DOHH2 (cell line): ENCODE data around the gene KRTAP6-2.

ENCODE experiments used
- H3F3A ChIP-seq: fragments of 200-600 bp; sonication (generic), shearing (Covaris generic); 2 replicates; pipeline ENCODE4 v1.6.0; 2016; ENCODE audit warnings: antibody characterized with exemption, mild to moderate bottlenecking; ENCODE audit not compliant: control insufficient read depth, insufficient read depth
- H3K27ac ChIP-seq: fragments of 200-600 bp; sonication (generic); 2 replicates; pipeline ENCODE4 v1.5.1; 2014; ENCODE audit warnings: low read depth, mild to moderate bottlenecking, low read length, moderate library complexity
- H3K27me3 ChIP-seq: fragments of 200-600 bp; sonication (generic); 2 replicates; pipeline ENCODE4 v1.6.1; 2014; ENCODE audit warnings: mild to moderate bottlenecking, low read length, mixed read lengths; ENCODE audit not compliant: control insufficient read depth
- H3K36me3 ChIP-seq: fragments of 200-600 bp; sonication (generic); 2 replicates; pipeline ENCODE4 v1.6.1; 2014; ENCODE audit warnings: mild to moderate bottlenecking, low read length, moderate library complexity, mixed read lengths; ENCODE audit not compliant: control insufficient read depth
- H3K4me1 ChIP-seq: fragments of 200-600 bp; sonication (generic); 2 replicates; pipeline ENCODE4 v1.6.1; 2014; ENCODE audit warnings: mild to moderate bottlenecking, low read length, mixed read lengths; ENCODE audit not compliant: control insufficient read depth
- H3K4me2 ChIP-seq: fragments of 200-600 bp; sonication (generic); 2 replicates; pipeline ENCODE4 v1.6.0; 2014; ENCODE audit warnings: mild to moderate bottlenecking, low read length, moderate library complexity
- H3K4me3 ChIP-seq: fragments of 200-600 bp; sonication (generic); 2 replicates; pipeline ENCODE4 v1.5.1; 2014; ENCODE audit warnings: mild to moderate bottlenecking, low read length, mixed read lengths
- H3K79me2 ChIP-seq: fragments of 200-600 bp; sonication (generic); 2 replicates; pipeline ENCODE4 v1.6.1; 2014; ENCODE audit warnings: mild to moderate bottlenecking, low read length, mixed read lengths; ENCODE audit not compliant: control insufficient read depth
- H3K9me2 ChIP-seq: fragments of 200-600 bp; sonication (generic); replicated peaks from 2 replicates; pipeline ENCODE4 v1.6.1; 2014; ENCODE audit warnings: mild to moderate bottlenecking, low read length, mixed read lengths; ENCODE audit not compliant: control insufficient read depth
- H3K9me3 ChIP-seq: fragments of 200-600 bp; sonication (generic); 2 replicates; pipeline ENCODE4 v1.6.1; 2014; ENCODE audit warnings: antibody characterized with exemption, low read length, mixed read lengths; ENCODE audit not compliant: control insufficient read depth, insufficient read depth
- H4K20me1 ChIP-seq: fragments of 200-600 bp; sonication (generic); 2 replicates; pipeline ENCODE4 v1.6.0; 2014; ENCODE audit warnings: low read depth, mild to moderate bottlenecking, antibody characterized with exemption, low read length, moderate library complexity; ENCODE audit not compliant: control insufficient read depth, insufficient read depth
- EZH2phosphoT487 ChIP-seq: fragments of 200-600 bp; sonication (generic); IDR thresholded peaks from 2 replicates; pipeline ENCODE4 v1.6.1; 2017; ENCODE audit warnings: borderline replicate concordance, mild to moderate bottlenecking, antibody characterized with exemption, low read length, moderate library complexity, mixed read lengths
- TF ChIP-seq, protein P1 (sequence below): fragments of 200-600 bp; sonication (generic); IDR thresholded peaks from one replicate; pipeline ENCODE4 v1.5.1; 2014; ENCODE audit warnings: antibody characterized with exemption, mild to moderate bottlenecking, low read depth, low read length; ENCODE audit not compliant: poor library complexity, severe bottlenecking

KRTAP6-2 gene

GRCh38 chr21:30552782-30553181 lies 45.9 kb downstream of the KRTAP6-2 start:
- H3K4me2 ChIP-seq: no peak overlapping the region
- TF ChIP-seq, protein P1, sequence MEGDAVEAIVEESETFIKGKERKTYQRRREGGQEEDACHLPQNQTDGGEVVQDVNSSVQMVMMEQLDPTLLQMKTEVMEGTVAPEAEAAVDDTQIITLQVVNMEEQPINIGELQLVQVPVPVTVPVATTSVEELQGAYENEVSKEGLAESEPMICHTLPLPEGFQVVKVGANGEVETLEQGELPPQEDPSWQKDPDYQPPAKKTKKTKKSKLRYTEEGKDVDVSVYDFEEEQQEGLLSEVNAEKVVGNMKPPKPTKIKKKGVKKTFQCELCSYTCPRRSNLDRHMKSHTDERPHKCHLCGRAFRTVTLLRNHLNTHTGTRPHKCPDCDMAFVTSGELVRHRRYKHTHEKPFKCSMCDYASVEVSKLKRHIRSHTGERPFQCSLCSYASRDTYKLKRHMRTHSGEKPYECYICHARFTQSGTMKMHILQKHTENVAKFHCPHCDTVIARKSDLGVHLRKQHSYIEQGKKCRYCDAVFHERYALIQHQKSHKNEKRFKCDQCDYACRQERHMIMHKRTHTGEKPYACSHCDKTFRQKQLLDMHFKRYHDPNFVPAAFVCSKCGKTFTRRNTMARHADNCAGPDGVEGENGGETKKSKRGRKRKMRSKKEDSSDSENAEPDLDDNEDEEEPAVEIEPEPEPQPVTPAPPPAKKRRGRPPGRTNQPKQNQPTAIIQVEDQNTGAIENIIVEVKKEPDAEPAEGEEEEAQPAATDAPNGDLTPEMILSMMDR: no peak
- TF ChIP-seq EZH2phosphoT487: no peak

More at GRCh38 chr21:30552782-30553181, 45.9 kb downstream of the KRTAP6-2 start:
- Histone ChIP-seq H3K4me1 (no peaks in the 10 kb centered on the region), H4K20me1 (no peaks in the 10 kb centered on the region), H3K27me3 (no peaks in the 10 kb centered on the region), H3K9me3 (no peaks in the 10 kb centered on the region), H3K36me3 (no peaks in the 10 kb centered on the region), H3K4me3 (no peak overlapping the region), H3K79me2 (no peaks in the 10 kb centered on the region), H3F3A (no peaks in the 10 kb centered on the region), H3K9me2 (no peaks in the 10 kb centered on the region), H3K27ac (no peak overlapping the region)
